ENCODE data around the gene C14orf132. TPM values are rescaled to one million over a fixed set of nuclear protein-coding genes. Genes with fewer than 3 reads are reported as not detected.

Gene C14orf132
- total RNA-seq, 1 donor from 2014 or later = 38.2 TPM

- H3K9me3 Mint-ChIP-seq = no peaks in the 10 kb centered on the region
- H3K36me3 Mint-ChIP-seq (ENCODE audit: low read depth) = no peaks in the 10 kb centered on the region
Measured at GRCh38 chr14:96079066-96079465, 39.9 kb downstream of the C14orf132 start.

GRCh38 chr14:96080571-96080970, 41.4 kb downstream of the C14orf132 start:
- no peak for DNase-seq (ENCODE audit: low read depth, low spot score)
- Mint-ChIP-seq H3K36me3 (ENCODE audit: low read depth) (no peaks in the 10 kb centered on the region), H3K9me3 (no peaks in the 10 kb centered on the region), H3K27ac (ENCODE audit: unreplicated experiment) (no peak overlapping the region), H3K4me1 (peaks cover 9% of the 10 kb centered on the region), H3K4me3 (no peak overlapping the region), H3K27me3 (ENCODE audit: low read depth) (no peaks in the 10 kb centered on the region)
- TF ChIP-seq, protein P1, sequence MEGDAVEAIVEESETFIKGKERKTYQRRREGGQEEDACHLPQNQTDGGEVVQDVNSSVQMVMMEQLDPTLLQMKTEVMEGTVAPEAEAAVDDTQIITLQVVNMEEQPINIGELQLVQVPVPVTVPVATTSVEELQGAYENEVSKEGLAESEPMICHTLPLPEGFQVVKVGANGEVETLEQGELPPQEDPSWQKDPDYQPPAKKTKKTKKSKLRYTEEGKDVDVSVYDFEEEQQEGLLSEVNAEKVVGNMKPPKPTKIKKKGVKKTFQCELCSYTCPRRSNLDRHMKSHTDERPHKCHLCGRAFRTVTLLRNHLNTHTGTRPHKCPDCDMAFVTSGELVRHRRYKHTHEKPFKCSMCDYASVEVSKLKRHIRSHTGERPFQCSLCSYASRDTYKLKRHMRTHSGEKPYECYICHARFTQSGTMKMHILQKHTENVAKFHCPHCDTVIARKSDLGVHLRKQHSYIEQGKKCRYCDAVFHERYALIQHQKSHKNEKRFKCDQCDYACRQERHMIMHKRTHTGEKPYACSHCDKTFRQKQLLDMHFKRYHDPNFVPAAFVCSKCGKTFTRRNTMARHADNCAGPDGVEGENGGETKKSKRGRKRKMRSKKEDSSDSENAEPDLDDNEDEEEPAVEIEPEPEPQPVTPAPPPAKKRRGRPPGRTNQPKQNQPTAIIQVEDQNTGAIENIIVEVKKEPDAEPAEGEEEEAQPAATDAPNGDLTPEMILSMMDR (conservative IDR thresholded peaks at IDR 0.05) = no peak

More at GRCh38 chr14:96079066-96079465, 39.9 kb downstream of the C14orf132 start:
- Mint-ChIP-seq H3K27ac (ENCODE audit: unreplicated experiment) (no peak overlapping the region), H3K27me3 (ENCODE audit: low read depth) (no peaks in the 10 kb centered on the region), H3K4me1 (peaks cover 7% of the 10 kb centered on the region), H3K4me3 (no peak overlapping the region)
- no peak for DNase-seq (ENCODE audit: low read depth, low spot score)
- TF ChIP-seq, protein P1 (conservative IDR thresholded peaks at IDR 0.05) = no peak

DNA sequence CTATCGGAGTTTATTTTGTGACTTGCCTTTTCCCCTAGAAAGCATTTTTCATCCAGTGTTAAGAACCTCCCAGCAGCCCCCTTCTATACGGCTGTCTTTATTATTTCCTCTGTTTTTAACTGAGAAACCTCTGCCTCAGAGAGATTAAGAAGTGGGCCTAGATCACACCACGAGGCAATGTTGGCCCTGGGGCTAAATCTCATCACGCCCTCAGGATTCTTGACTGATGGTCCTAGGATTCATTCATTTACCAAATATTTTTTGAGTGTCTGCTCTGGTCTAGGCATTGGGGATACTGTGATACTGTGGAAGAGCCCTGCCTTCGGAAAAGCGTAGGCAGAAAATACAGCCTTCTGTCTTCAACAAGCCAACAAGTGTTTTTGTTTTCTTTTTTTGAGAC, 42.1 kb downstream of the C14orf132 start:
- Mint-ChIP-seq H3K27me3 (ENCODE audit: low read depth) (no peaks in the 10 kb centered on the region), H3K4me3 (no peak overlapping the region), H3K27ac (ENCODE audit: unreplicated experiment) (no peak overlapping the region), H3K4me1 (peaks cover 12% of the 10 kb centered on the region), H3K9me3 (no peaks in the 10 kb centered on the region), H3K36me3 (ENCODE audit: low read depth) (no peaks in the 10 kb centered on the region)
- TF ChIP-seq, protein P1 (conservative IDR thresholded peaks at IDR 0.05) = no peak
- no peak for DNase-seq (ENCODE audit: low read depth, low spot score)

- H3K9me3 Mint-ChIP-seq = no peaks in the 10 kb centered on the region
- no peaks in the 10 kb centered on the region for H3K27me3 Mint-ChIP-seq (ENCODE audit: low read depth)
- peaks cover 12% of the 10 kb centered on the region for H3K4me1 Mint-ChIP-seq
Measured at GRCh38 chr14:96081767-96082400, 42.7 kb downstream of the C14orf132 start.

GRCh38 chr14:96082420-96083300, 43.5 kb downstream of the C14orf132 start:
- Mint-ChIP-seq H3K4me3 (no peak overlapping the region), H3K27me3 (ENCODE audit: low read depth) (no peaks in the 10 kb centered on the region), H3K27ac (ENCODE audit: unreplicated experiment) (no peak overlapping the region), H3K9me3 (no peaks in the 10 kb centered on the region), H3K4me1 (peaks cover 12% of the 10 kb centered on the region), H3K36me3 (ENCODE audit: low read depth) (no peaks in the 10 kb centered on the region)
- DNase-seq (ENCODE audit: low read depth, low spot score) = no peak
- TF ChIP-seq, protein P1 (conservative IDR thresholded peaks at IDR 0.05) = no peak

More at GRCh38 chr14:96081767-96082400, 42.7 kb downstream of the C14orf132 start:
- H3K36me3 Mint-ChIP-seq (ENCODE audit: low read depth) = no peaks in the 10 kb centered on the region
- no peak overlapping the region for H3K4me3 Mint-ChIP-seq
- DNase-seq (ENCODE audit: low read depth, low spot score) = no peak
- TF ChIP-seq, protein P1 (conservative IDR thresholded peaks at IDR 0.05) = no peak
- H3K27ac Mint-ChIP-seq (ENCODE audit: unreplicated experiment) = no peak overlapping the region
